Measurements from ENCODE around the gene PRKACB. TPM values are rescaled to one million over a fixed set of nuclear protein-coding genes. Genes with fewer than 3 reads are reported as not detected.

Gene PRKACB
- total RNA-seq, 1 donor from 2014 or later = 43.1 TPM

- Mint-ChIP-seq H3K4me1 (ENCODE audit: low read depth) (peaks cover 21% of the 10 kb centered on the region), H3K9me3 (ENCODE audit: low read depth) (peaks cover 4% of the 10 kb centered on the region), H3K27ac (ENCODE audit: unreplicated experiment) (peak overlapping the region; percentile 73), H3K36me3 (ENCODE audit: low read depth) (no peaks in the 10 kb centered on the region), H3K27me3 (ENCODE audit: low read depth) (no peaks in the 10 kb centered on the region), H3K4me3 (ENCODE audit: unreplicated experiment) (peak overlapping the region; percentile 28)
- TF ChIP-seq, protein P1, sequence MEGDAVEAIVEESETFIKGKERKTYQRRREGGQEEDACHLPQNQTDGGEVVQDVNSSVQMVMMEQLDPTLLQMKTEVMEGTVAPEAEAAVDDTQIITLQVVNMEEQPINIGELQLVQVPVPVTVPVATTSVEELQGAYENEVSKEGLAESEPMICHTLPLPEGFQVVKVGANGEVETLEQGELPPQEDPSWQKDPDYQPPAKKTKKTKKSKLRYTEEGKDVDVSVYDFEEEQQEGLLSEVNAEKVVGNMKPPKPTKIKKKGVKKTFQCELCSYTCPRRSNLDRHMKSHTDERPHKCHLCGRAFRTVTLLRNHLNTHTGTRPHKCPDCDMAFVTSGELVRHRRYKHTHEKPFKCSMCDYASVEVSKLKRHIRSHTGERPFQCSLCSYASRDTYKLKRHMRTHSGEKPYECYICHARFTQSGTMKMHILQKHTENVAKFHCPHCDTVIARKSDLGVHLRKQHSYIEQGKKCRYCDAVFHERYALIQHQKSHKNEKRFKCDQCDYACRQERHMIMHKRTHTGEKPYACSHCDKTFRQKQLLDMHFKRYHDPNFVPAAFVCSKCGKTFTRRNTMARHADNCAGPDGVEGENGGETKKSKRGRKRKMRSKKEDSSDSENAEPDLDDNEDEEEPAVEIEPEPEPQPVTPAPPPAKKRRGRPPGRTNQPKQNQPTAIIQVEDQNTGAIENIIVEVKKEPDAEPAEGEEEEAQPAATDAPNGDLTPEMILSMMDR (IDR thresholded peaks at IDR 0.05) = no peak
- no peak for DNase-seq (ENCODE audit: low spot score)
Observed at GRCh38 chr1:84271441-84272151, 127.5 kb downstream of the PRKACB start.

- H3K36me3 Mint-ChIP-seq (ENCODE audit: low read depth) = no peaks in the 10 kb centered on the region
- H3K4me3 Mint-ChIP-seq (ENCODE audit: unreplicated experiment) = no peak overlapping the region
- H3K27me3 Mint-ChIP-seq (ENCODE audit: low read depth) = no peaks in the 10 kb centered on the region
- no peak overlapping the region for H3K27ac Mint-ChIP-seq (ENCODE audit: unreplicated experiment)
- TF ChIP-seq, protein P1 (IDR thresholded peaks at IDR 0.05) = no peak
- no peak for DNase-seq (ENCODE audit: low spot score)
- peaks cover 4% of the 10 kb centered on the region for H3K9me3 Mint-ChIP-seq (ENCODE audit: low read depth)
- peaks cover 21% of the 10 kb centered on the region for H3K4me1 Mint-ChIP-seq (ENCODE audit: low read depth)
Observed at GRCh38 chr1:84272401-84272800, 128.3 kb downstream of the PRKACB start.

DNA sequence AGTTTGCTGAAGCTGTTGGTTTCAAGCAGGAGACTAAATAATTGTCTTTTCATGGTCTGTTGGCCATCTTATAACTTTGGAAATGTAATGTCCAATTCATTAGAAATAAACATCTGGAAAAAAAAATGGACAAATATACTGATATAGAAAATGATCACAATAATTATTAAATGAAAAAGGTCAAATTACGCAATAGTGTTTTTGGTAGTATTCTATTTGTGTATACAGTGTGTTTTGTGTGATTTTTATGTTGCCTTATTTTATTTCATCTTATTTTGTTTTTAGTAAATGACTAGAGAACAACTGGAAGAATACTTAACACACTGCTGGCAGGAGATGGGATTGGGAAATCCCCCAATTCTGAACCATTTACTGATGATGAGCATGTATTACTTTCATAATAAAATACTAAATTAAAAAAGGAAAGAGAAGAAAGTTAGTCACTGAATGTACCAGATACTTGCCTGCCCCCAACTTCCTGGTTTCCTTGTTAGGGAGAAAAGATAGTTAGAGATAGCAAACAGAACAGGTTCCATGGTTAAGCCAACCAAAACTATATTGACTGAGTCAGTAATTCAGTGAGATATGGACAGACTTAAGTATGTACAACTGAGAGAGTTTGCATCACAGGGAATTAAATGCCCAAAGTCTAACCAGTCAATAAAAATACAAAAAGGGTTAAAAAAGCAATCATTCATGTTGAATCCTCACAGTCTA is 133.4 kb downstream of the PRKACB start:
- H3K27me3 Mint-ChIP-seq (ENCODE audit: low read depth) = no peaks in the 10 kb centered on the region
- no peaks in the 10 kb centered on the region for H3K4me1 Mint-ChIP-seq (ENCODE audit: low read depth)
- DNase-seq (ENCODE audit: low spot score) = no peak
- no peaks in the 10 kb centered on the region for H3K36me3 Mint-ChIP-seq (ENCODE audit: low read depth)
- no peak overlapping the region for H3K4me3 Mint-ChIP-seq (ENCODE audit: unreplicated experiment)
- TF ChIP-seq, protein P1 (IDR thresholded peaks at IDR 0.05) = no peak
- H3K27ac Mint-ChIP-seq (ENCODE audit: unreplicated experiment) = no peak overlapping the region
- H3K9me3 Mint-ChIP-seq (ENCODE audit: low read depth) = peaks cover 4% of the 10 kb centered on the region

- no peaks in the 10 kb centered on the region for H3K4me1 Mint-ChIP-seq (ENCODE audit: low read depth)
- no peak for DNase-seq (ENCODE audit: low spot score)
- no peaks in the 10 kb centered on the region for H3K9me3 Mint-ChIP-seq (ENCODE audit: low read depth)
- H3K36me3 Mint-ChIP-seq (ENCODE audit: low read depth) = no peaks in the 10 kb centered on the region
- H3K27me3 Mint-ChIP-seq (ENCODE audit: low read depth) = no peaks in the 10 kb centered on the region
- TF ChIP-seq, protein P1 (IDR thresholded peaks at IDR 0.05) = no peak
- H3K27ac Mint-ChIP-seq (ENCODE audit: unreplicated experiment) = no peak overlapping the region
- H3K4me3 Mint-ChIP-seq (ENCODE audit: unreplicated experiment) = no peak overlapping the region
Observed at GRCh38 chr1:84278905-84279304, 134.8 kb downstream of the PRKACB start.

- Mint-ChIP-seq H3K9me3 (ENCODE audit: low read depth) (no peaks in the 10 kb centered on the region), H3K4me1 (ENCODE audit: low read depth) (no peaks in the 10 kb centered on the region), H3K27me3 (ENCODE audit: low read depth) (no peaks in the 10 kb centered on the region), H3K27ac (ENCODE audit: unreplicated experiment) (no peak overlapping the region), H3K36me3 (ENCODE audit: low read depth) (no peaks in the 10 kb centered on the region), H3K4me3 (ENCODE audit: unreplicated experiment) (no peak overlapping the region)
- DNase-seq (ENCODE audit: low spot score) = no peak
- TF ChIP-seq, protein P1 (IDR thresholded peaks at IDR 0.05) = no peak
Observed at GRCh38 chr1:84280912-84281311, 136.8 kb downstream of the PRKACB start.
